ENCODE measurements around the gene SCG5.

The SCG5 gene

GRCh38 chr15:32723171-32723948, 81.8 kb downstream of the SCG5 start:
- DNase-seq (ENCODE audit: low read depth in 2 of 2) = no peak

- DNase-seq (ENCODE audit: low read depth in 2 of 2) = no peak
Observed at GRCh38 chr15:32729700-32730395, 88.3 kb downstream of the SCG5 start.

GRCh38 chr15:32730677-32731654, 89.5 kb downstream of the SCG5 start:
- DNase-seq (ENCODE audit: low read depth in 2 of 2) = no peak

DNA sequence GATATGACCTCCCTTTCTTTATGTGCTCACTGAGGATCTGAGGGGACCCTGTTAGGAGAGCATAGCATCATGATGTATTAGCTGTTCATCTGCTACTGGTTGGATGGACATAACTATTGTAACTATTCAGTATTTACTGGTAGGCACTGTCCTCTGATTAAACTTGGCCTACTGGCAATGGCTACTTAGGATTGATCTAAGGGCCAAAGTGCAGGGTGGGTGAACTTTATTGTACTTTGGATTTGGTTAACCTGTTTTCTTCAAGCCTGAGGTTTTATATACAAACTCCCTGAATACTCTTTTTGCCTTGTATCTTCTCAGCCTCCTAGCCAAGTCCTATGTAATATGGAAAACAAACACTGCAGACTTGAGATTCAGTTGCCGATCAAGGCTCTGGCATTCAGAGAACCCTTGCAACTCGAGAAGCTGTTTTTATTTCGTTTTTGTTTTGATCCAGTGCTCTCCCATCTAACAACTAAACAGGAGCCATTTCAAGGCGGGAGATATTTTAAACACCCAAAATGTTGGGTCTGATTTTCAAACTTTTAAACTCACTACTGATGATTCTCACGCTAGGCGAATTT, 91.2 kb downstream of the SCG5 start:
- no peak for DNase-seq (ENCODE audit: low read depth in 2 of 2)

GRCh38 chr15:32733281-32733680, 91.8 kb downstream of the SCG5 start:
- no peak for DNase-seq (ENCODE audit: low read depth in 2 of 2)

DNA sequence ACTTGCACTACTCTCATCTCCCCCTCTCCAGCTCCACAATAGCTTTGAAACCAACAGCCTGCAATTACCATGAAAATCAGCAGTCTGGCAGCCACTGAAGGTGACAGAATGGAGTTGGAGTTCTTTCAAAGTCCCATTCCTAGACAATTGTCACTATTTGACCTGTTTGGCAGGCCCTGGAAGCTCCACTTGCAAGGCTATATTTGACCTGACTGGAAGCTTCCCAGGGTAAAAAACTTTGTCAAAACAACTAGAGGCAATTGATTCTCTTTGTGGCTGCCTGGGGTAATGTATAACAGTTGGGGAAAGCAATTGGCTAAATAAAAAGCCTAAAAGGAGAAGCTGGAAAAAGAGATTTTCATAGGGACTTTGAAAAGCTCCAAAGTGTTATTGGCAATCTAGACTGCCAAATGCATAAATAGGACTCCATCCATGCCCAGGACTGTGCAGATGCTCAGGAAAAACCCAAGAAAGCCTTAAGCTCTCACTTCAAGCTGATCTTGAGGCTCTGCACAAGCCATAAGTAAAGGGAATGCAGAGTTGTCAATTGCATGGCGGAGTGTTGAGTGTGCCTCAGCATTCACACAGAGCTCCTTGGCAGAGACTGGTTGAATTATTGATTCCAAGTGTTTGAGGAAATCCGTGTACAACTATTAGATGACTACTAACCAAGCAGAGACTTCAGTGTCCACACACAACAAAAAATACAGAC, 94.6 kb downstream of the SCG5 start:
- DNase-seq (ENCODE audit: low read depth in 2 of 2) = no peak

- no peak for DNase-seq (ENCODE audit: low read depth in 2 of 2)
Observed at GRCh38 chr15:32736701-32737061, 95.2 kb downstream of the SCG5 start.

DNA sequence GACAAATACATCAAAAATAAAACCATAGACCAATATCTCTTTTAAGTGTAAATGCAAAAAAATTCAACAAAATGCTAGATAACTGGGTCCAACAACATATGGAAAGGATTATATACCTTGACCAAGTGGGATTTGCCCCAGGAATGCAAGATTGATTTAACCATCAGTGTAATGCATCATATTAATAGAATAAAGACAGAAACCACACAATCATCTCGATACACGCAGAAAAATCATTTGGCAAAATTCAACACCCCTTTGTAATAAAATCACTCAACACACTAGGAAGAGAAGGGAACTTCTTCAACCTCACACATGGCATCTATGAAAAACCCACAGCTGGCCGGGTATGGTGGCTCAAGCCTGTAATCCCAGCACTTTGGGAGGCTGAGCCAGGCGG, 95.8 kb downstream of the SCG5 start:
- DNase-seq (ENCODE audit: low read depth in 2 of 2) = no peak

GRCh38 chr15:32738666-32739065, 97.2 kb downstream of the SCG5 start:
- DNase-seq (ENCODE audit: low read depth in 2 of 2) = no peak

- no peak for DNase-seq (ENCODE audit: low read depth in 2 of 2)
Observed at GRCh38 chr15:32739522-32740063, 98.1 kb downstream of the SCG5 start.

- DNase-seq (ENCODE audit: low read depth in 2 of 2) = no peak
Observed at GRCh38 chr15:32743411-32744140, 102.1 kb downstream of the SCG5 start.

- no peak for DNase-seq (ENCODE audit: low read depth in 2 of 2)
Observed at GRCh38 chr15:32746116-32746857, 104.8 kb downstream of the SCG5 start.

Measured in stimulated activated CD4-positive, alpha-beta T cell treated with anti-CD3 and anti-CD28 coated beads, Interleukin-12 subunit alpha, Interleukin-12 subunit beta, amount 100 ng/mL, for 24 hours (primary cell).